Measurements from ENCODE around the gene PPP2R1A. TPM values are rescaled to one million over a fixed set of nuclear protein-coding genes. Genes with fewer than 3 reads are reported as not detected.

The PPP2R1A gene
- total and polyA plus RNA-seq, 2 of the 13 experiments (the other 11 are each of a cell fraction or from before 2014, with no cell fraction given): 86.7 to 130 TPM

Small RNAs within 50 kb of the gene (microRNA-seq; reads per million reads assigned to microRNA genes)
- gene MIR6801: not detected

Small RNAs within 50 kb of the gene (small RNA-seq; reads per million reads assigned to genes)
- 0 reads per million in 3 experiments for gene MIR6801 (ENCODE audit: insufficient read depth in 2 of 3, insufficient read length in 3 of 3, low read depth in 2 of 3, low replicate concordance in 1 of 3)
- 0 reads per million in 3 experiments for gene RF00019 (ENCODE audit: insufficient read depth in 2 of 3, insufficient read length in 3 of 3, low read depth in 2 of 3, low replicate concordance in 1 of 3)
- gene RPL37P23 (ENCODE audit: insufficient read depth in 2 of 3, insufficient read length in 3 of 3, low read depth in 2 of 3, low replicate concordance in 1 of 3): 0 reads per million in 3 experiments

Other genes starting within 250 kb of the PPP2R1A start
- 6.9 and 10.0 TPM in 2 replicates for gene ZNF350, start 203.2 kb upstream of the PPP2R1A start, total RNA-seq (2016; rRNA removed; fragmentation: Illumina TruSeq; extraction: Trizol)
- gene ZNF350, start 203.2 kb upstream of the PPP2R1A start, polyA plus RNA-seq (2011; rRNA removed): 3.0 and 3.7 TPM in 2 replicates
- 7.8 and 13.9 TPM in 2 replicates for gene ZNF615, start 181.8 kb upstream of the PPP2R1A start, total RNA-seq (2016; rRNA removed; fragmentation: Illumina TruSeq; extraction: Trizol)
- gene ZNF615, start 181.8 kb upstream of the PPP2R1A start, polyA plus RNA-seq (2011; rRNA removed): 5.1 and 5.2 TPM in 2 replicates
- gene ZNF614, start 161.7 kb upstream of the PPP2R1A start, total RNA-seq (2016; rRNA removed; fragmentation: Illumina TruSeq; extraction: Trizol): 22.8 and 38.2 TPM in 2 replicates
- 10.0 and 13.0 TPM in 2 replicates for gene ZNF614, start 161.7 kb upstream of the PPP2R1A start, polyA plus RNA-seq (2011; rRNA removed)
- gene ZNF432, start 141.2 kb upstream of the PPP2R1A start, total RNA-seq (2016; rRNA removed; fragmentation: Illumina TruSeq; extraction: Trizol): 8.7 and 10.8 TPM in 2 replicates
- gene ZNF432, start 141.2 kb upstream of the PPP2R1A start, polyA plus RNA-seq (2011; rRNA removed): 3.7 and 4.1 TPM in 2 replicates
- 14.2 and 15.9 TPM in 2 replicates for gene ZNF841, start 94.3 kb upstream of the PPP2R1A start, total RNA-seq (2016; rRNA removed; fragmentation: Illumina TruSeq; extraction: Trizol)
- 6.2 and 6.7 TPM in 2 replicates for gene ZNF841, start 94.3 kb upstream of the PPP2R1A start, polyA plus RNA-seq (2011; rRNA removed)
- 10.4 and 19.8 TPM in 2 replicates for gene ZNF616, start 50.1 kb upstream of the PPP2R1A start, total RNA-seq (2016; rRNA removed; fragmentation: Illumina TruSeq; extraction: Trizol)
- gene ZNF616, start 50.1 kb upstream of the PPP2R1A start, polyA plus RNA-seq (2011; rRNA removed): 2.2 and 3.2 TPM in 2 replicates
- gene ZNF836, start 18.4 kb upstream of the PPP2R1A start, total RNA-seq (2016; rRNA removed; fragmentation: Illumina TruSeq; extraction: Trizol): 5.3 and 5.8 TPM in 2 replicates
- 1.6 and 1.7 TPM in 2 replicates for gene ZNF836, start 18.4 kb upstream of the PPP2R1A start, polyA plus RNA-seq (2011; rRNA removed)
- gene ZNF766, start 79.5 kb downstream of the PPP2R1A start, total RNA-seq (2016; rRNA removed; fragmentation: Illumina TruSeq; extraction: Trizol): 10.3 and 15.8 TPM in 2 replicates
- 4.2 and 5.2 TPM in 2 replicates for gene ZNF766, start 79.5 kb downstream of the PPP2R1A start, polyA plus RNA-seq (2011; rRNA removed)
- gene ZNF480, start 107.1 kb downstream of the PPP2R1A start, total RNA-seq (2016; rRNA removed; fragmentation: Illumina TruSeq; extraction: Trizol): 9.6 and 22.2 TPM in 2 replicates
- 2.1 and 3.0 TPM in 2 replicates for gene ZNF480, start 107.1 kb downstream of the PPP2R1A start, polyA plus RNA-seq (2011; rRNA removed)
- 0.60 and 0.69 TPM in 2 replicates for gene ZNF610, start 146.2 kb downstream of the PPP2R1A start, total RNA-seq (2016; rRNA removed; fragmentation: Illumina TruSeq; extraction: Trizol)
- 0.32 and 0.47 TPM in 2 replicates for gene ZNF610, start 146.2 kb downstream of the PPP2R1A start, polyA plus RNA-seq (2011; rRNA removed)
- 0.18 TPM in 1 of 2 replicates, not detected in the other for gene ZNF880, start 179.9 kb downstream of the PPP2R1A start, total RNA-seq (2016; rRNA removed; fragmentation: Illumina TruSeq; extraction: Trizol)
- 0.03 and 0.10 TPM in 2 replicates for gene ZNF880, start 179.9 kb downstream of the PPP2R1A start, polyA plus RNA-seq (2011; rRNA removed)
- 9.2 and 10.0 TPM in 2 replicates for gene ZNF528, start 207.8 kb downstream of the PPP2R1A start, total RNA-seq (2016; rRNA removed; fragmentation: Illumina TruSeq; extraction: Trizol)
- gene ZNF528, start 207.8 kb downstream of the PPP2R1A start, polyA plus RNA-seq (2011; rRNA removed): 4.1 and 6.2 TPM in 2 replicates
- gene ZNF534, start 239.1 kb downstream of the PPP2R1A start, total RNA-seq (2016; rRNA removed; fragmentation: Illumina TruSeq; extraction: Trizol): 0.04 TPM in 1 of 2 replicates, not detected in the other
- 0.08 TPM in 1 of 2 replicates, not detected in the other for gene ZNF534, start 239.1 kb downstream of the PPP2R1A start, polyA plus RNA-seq (2011; rRNA removed)

All from HepG2 (cell line).